ENCODE data around the gene RAPGEF4. TPM values are rescaled to one million over a fixed set of nuclear protein-coding genes. Genes with fewer than 3 reads are reported as not detected.

The RAPGEF4 gene
- total RNA-seq, 6 donors from 2014 or later: 8.3 to 35.2 (median 17.4) TPM

DNA sequence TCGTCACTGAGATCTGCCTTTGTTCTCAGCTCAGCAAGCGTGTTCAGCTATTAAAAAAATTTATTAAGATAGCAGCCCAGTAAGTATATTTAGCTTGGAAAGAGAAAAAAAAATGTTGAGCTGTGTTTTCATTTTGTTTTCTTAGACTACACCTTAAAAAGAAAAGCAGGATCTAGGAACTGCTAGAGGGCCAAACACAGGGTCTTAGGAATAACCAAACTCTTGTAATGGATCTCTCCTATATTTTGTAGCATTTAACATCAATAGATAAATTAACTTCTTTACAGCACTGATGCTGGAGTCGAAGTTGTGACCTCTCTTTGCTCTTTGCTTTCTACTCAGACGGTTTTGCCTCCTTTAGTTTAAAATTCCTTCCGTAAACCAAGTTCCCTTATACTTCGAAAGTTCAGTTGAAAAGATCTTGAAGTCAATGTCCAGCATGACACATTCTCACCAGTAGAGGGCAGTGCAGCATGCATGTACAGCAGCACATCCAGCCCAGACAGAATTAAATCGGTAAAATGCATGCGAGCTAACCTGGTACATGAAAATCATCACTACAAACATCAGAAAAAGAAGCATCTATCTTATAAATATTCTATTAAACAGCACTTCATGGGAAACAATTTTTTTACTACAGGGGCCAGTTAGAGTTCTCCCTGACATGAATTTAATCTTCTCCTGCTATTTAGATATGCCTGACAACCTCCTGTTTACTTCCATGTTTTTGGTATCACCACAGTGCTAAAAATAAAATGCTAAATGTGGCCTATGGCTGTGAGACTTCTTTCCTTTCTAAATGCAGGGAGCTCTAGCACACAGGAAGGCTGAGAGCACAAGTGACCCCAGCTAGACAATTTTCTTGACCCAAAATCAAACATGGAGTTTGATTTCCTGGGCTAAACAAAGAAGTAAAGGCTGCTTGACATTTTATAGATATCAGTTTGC is 291.8 kb downstream of the RAPGEF4 start:
- DNase-seq: peak in 1 of 2 donors; percentile 89
- peak; percentile 86 to 96 (median 92) for TF ChIP-seq CTCF (IDR thresholded peaks at IDR 0.05)
- TF ChIP-seq POLR2A (IDR thresholded peaks at IDR 0.05): no peak
- H3K27ac ChIP-seq: peak overlapping the region in 1 of 4 donors; percentile 42

GRCh38 chr2:173028141-173028540 is 292.5 kb downstream of the RAPGEF4 start:
- DNase-seq: no peak
- H3K36me3 ChIP-seq: peaks cover 0 to 23% (median 1%) of the 10 kb centered on the region in 4 donors
- 73 to 85% methylated on average over 1 of the region's 1 CpG for WGBS, 2 donors

More for the DNA sequence above, 291.8 kb downstream of the RAPGEF4 start:
- Histone ChIP-seq H3K36me3 (peaks cover 0 to 28% (median 1%) of the 10 kb centered on the region in 4 donors), H3K4me3 (no peak overlapping the region), H3K27me3 (no peaks in the 10 kb centered on the region), H3K4me1 (peaks cover 0 to 16% (median 9%) of the 10 kb centered on the region in 4 donors), H3K9me3 (no peaks in the 10 kb centered on the region)
- WGBS, 2 donors: 22 to 27% methylated on average over 8 of the region's 8 CpGs
- peak; percentile 87 to 93 for ATAC-seq (ENCODE audit: low FRiP score in 2 of 2)

DNA sequence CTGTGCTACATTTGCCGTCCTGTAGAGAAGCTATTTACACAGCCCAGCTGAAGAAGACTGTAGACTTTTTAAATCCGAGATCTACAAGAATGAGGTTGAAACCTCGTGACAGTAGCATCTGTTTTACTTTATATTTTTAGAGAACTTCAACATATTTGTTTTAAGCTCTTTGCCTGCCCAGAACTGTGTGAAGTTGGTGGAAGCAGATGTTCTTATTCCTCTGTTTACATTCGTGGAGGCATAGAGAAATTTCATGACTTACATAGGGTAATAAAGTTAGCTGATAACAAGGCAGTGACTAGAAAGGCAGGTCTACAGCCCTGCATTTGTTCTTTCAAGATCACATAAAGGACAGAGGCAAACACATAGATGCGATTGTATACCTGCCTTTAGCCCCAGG is 293.0 kb downstream of the RAPGEF4 start:
- Histone ChIP-seq H3K4me1 (peaks cover 0 to 16% (median 9%) of the 10 kb centered on the region in 4 donors), H3K4me3 (no peak overlapping the region), H3K36me3 (peaks cover 0 to 19% (median 1%) of the 10 kb centered on the region in 4 donors), H3K9me3 (no peaks in the 10 kb centered on the region), H3K27me3 (no peaks in the 10 kb centered on the region), H3K27ac (no peak overlapping the region)
- TF ChIP-seq POLR2AphosphoS5 (IDR thresholded peaks at IDR 0.05) (no peak), CTCF (IDR thresholded peaks at IDR 0.05) (no peak), POLR2A (IDR thresholded peaks at IDR 0.05) (no peak), EP300 (IDR thresholded peaks at IDR 0.05) (no peak)
- WGBS, 2 donors: 64 to 70% methylated on average over 5 of the region's 5 CpGs
- DNase-seq (no peak), ATAC-seq (ENCODE audit: low FRiP score in 2 of 2) (no peak)

More at GRCh38 chr2:173028141-173028540, 292.5 kb downstream of the RAPGEF4 start:
- H3K4me1 ChIP-seq: peaks cover 0 to 16% (median 9%) of the 10 kb centered on the region in 4 donors
- TF ChIP-seq POLR2A (IDR thresholded peaks at IDR 0.05) (no peak), POLR2AphosphoS5 (IDR thresholded peaks at IDR 0.05) (no peak), CTCF (IDR thresholded peaks at IDR 0.05) (no peak), EP300 (IDR thresholded peaks at IDR 0.05) (no peak)
- no peaks in the 10 kb centered on the region for H3K9me3 ChIP-seq
- no peaks in the 10 kb centered on the region for H3K27me3 ChIP-seq
- H3K27ac ChIP-seq: peak overlapping the region in 1 of 4 donors; percentile 42
- no peak overlapping the region for H3K4me3 ChIP-seq
- no peak for ATAC-seq (ENCODE audit: low FRiP score in 2 of 2)

GRCh38 chr2:173030561-173031490 is 295.2 kb downstream of the RAPGEF4 start:
- Histone ChIP-seq H3K9me3 (no peaks in the 10 kb centered on the region), H3K4me1 (peaks cover 0 to 16% (median 9%) of the 10 kb centered on the region in 4 donors), H3K36me3 (peaks cover 0 to 16% (median 0%) of the 10 kb centered on the region in 4 donors), H3K4me3 (no peak overlapping the region), H3K27ac (no peak overlapping the region), H3K27me3 (no peaks in the 10 kb centered on the region)
- DNase-seq: no peak
- ATAC-seq (ENCODE audit: low FRiP score in 2 of 2): no peak
- 82% methylated on average over 9 of the region's 9 CpGs for WGBS, 2 donors
- TF ChIP-seq EP300 (IDR thresholded peaks at IDR 0.05) (no peak), POLR2AphosphoS5 (IDR thresholded peaks at IDR 0.05) (no peak), CTCF (IDR thresholded peaks at IDR 0.05) (no peak), POLR2A (IDR thresholded peaks at IDR 0.05) (no peak)
